Head of caudate nucleus (tissue), 42 donors: ENCODE data around the gene D2HGDH.
"Not testable (repeated sequence)": the region's sequence is repeated elsewhere in the genome, so short reads cannot be mapped to it uniquely, and the experiment has no call there.

Source experiments
- DNase-seq, 42 donors: peaks; one replicate each; pipeline versions ENCODE4 v3.0.0 to v3.0.0-alpha.2; 2020 to 2021; ENCODE audit warnings: mixed read lengths in 7 of 42
- intact Hi-C: fragments of 100-400 bp; cut with DNase I; formaldehyde crosslinking; loops from one replicate; pipeline ENCODE4 v1.15.0; 2022

D2HGDH gene

GRCh38 chr2:241812730-241813643, 78.6 kb downstream of the D2HGDH start:
- intact Hi-C loops, result no loop called here
- peak in 38 of 42 donors; percentile 28 to 85 (median 58) for DNase-seq

GRCh38 chr2:241813644-241814392, 79.4 kb downstream of the D2HGDH start:
- peak in 3 of 42 donors; percentile 8 to 39 (median 14) for DNase-seq
- intact Hi-C loops, result no loop called here

GRCh38 chr2:241814393-241814642, 79.9 kb downstream of the D2HGDH start:
- intact Hi-C loops, result no loop called here
- DNase-seq, result peak in 2 of 42 donors; percentile 14 to 25

GRCh38 chr2:241814643-241815476, 80.4 kb downstream of the D2HGDH start:
- peak in 6 of 42 donors; percentile 0 to 36 (median 17) for DNase-seq
- intact Hi-C loops, result no loop called here

- peak in 10 of 42 donors; percentile 1 to 37 (median 10) for DNase-seq
- intact Hi-C loops, result no loop called here
These were observed 81.3 kb downstream of the D2HGDH start for GRCh38 chr2:241815477-241816430.

GRCh38 chr2:241816431-241817121, 82.1 kb downstream of the D2HGDH start:
- intact Hi-C loops, result no loop called here
- peak in 9 of 42 donors; percentile 0 to 30 (median 21) for DNase-seq

GRCh38 chr2:241817126-241817820, 82.8 kb downstream of the D2HGDH start:
- intact Hi-C loops, result no loop called here
- DNase-seq, result peak in 7 of 42 donors; percentile 2 to 38 (median 8)

GRCh38 chr2:241817821-241818215, 83.4 kb downstream of the D2HGDH start:
- intact Hi-C loops, result not testable (repeated sequence)
- peak in 5 of 42 donors; percentile 4 to 39 (median 26) for DNase-seq
